ENCODE data around the gene UPK2. TPM values are rescaled to one million over a fixed set of nuclear protein-coding genes. Genes with fewer than 3 reads are reported as not detected.
A peak's percentile ranks its signal among the peaks of the same experiment; 100 is the strongest.

UPK2 gene
- total RNA-seq, 1 experiment from 2014 or later: not detected

- DNase-seq (ENCODE audit: low spot score): peak; percentile 71
These were observed 38.5 kb upstream of the UPK2 start for GRCh38 chr11:118917481-118918127.

DNA sequence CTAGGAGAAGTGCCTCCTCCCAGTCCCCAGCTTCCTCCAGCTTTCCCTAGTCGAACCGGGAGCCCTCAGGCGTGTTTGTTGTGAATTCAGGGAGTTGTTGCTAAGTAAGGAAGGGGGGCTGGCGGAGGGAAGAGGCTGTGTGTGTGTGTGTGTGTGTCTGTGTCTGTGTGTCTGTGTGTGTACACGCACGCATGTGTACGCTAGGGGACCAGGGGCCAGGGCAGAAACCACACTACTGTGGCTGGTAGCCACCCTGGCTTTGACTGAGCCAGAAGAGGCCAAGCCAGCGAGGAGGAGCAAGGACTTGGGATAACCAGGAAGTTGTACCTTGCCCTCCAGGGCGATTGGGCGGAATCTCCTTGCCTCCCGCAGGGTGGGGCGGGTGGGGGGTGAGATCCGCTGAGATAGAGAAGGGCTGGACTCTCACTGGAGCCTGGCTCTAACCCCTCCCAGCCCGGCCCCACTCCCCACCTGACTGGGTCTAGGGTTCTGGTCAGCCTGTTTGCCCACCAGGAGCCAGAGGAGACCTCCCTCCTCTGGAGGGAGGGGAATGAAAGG, 37.9 kb upstream of the UPK2 start:
- DNase-seq (ENCODE audit: low spot score): peak; percentile 96

DNA sequence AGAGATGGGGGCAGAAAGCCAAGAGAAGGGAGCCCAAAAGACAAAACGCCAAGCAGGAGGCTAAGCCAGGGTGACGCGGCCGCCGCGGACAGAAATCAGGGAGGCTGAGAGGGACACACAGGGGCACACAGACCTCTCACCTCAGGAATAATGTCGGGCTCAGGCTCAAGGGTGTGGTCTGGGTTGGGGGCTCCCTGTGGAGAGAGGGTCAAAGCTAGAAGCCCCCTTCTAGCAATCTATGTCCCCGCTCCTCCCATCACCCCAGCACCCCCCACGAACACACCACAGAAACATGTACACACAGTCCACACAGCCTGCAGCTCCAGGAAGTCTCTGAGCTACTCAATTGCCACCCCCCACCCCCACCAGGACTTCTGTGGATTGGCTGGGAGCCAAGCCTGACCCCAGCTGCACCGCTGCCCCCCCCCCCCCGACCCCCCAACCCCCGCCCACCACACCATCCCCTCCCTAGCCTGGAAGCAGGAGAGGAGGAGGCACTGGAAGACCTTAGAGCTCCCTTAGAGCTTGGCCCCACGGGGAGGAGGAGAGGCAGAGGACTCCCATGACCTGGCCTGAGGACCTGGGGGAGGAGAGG, 37.3 kb upstream of the UPK2 start:
- no peak for DNase-seq (ENCODE audit: low spot score)

- peak; percentile 57 for DNase-seq (ENCODE audit: low spot score)
These were observed 34.8 kb upstream of the UPK2 start for GRCh38 chr11:118921121-118921928.

GRCh38 chr11:118921929-118922744, 34.0 kb upstream of the UPK2 start:
- DNase-seq (ENCODE audit: low spot score): peak; percentile 84

DNA sequence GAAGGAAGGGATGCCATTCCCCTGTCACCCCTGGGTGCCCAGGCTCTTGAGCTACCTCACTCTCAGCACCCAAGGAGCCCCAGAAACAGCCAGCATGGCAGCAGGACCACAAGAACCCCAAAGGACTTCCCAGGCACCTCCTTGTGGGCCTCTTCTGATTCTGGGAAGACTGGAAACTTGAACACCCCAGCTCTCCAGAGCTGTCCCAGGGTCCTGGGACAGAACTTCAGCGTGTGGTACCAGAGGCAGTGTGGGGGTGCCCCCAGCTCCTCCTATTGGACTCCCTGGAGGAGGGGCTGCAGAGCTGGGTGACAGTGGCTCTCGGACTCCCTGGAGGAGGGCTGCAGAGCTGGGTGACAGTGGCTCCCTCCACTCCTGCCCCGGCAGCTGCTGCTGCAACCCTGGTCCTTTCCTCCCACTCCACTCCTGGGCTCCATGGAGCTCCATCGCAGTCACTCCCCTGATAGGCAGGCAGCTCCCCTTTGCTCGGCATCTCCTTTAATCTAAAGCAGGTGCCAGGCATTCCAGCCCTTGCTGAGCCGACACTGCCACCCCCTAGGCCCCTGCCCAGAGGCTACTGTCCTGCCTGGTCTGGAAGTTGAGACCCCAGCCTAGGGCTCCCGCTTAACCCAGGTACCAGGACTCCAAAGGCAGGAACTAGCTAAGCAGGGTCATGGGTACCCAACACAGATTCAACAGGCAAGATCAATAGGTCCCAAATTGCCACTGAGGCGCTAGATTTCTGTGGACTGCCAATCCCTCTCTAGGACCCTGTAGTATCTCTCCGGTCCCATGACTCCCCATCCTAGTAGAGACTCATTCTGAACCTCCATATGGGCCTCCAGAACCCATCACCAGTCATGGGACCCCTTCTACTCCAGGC, 33.1 kb upstream of the UPK2 start:
- DNase-seq (ENCODE audit: low spot score): peak; percentile 23

DNA sequence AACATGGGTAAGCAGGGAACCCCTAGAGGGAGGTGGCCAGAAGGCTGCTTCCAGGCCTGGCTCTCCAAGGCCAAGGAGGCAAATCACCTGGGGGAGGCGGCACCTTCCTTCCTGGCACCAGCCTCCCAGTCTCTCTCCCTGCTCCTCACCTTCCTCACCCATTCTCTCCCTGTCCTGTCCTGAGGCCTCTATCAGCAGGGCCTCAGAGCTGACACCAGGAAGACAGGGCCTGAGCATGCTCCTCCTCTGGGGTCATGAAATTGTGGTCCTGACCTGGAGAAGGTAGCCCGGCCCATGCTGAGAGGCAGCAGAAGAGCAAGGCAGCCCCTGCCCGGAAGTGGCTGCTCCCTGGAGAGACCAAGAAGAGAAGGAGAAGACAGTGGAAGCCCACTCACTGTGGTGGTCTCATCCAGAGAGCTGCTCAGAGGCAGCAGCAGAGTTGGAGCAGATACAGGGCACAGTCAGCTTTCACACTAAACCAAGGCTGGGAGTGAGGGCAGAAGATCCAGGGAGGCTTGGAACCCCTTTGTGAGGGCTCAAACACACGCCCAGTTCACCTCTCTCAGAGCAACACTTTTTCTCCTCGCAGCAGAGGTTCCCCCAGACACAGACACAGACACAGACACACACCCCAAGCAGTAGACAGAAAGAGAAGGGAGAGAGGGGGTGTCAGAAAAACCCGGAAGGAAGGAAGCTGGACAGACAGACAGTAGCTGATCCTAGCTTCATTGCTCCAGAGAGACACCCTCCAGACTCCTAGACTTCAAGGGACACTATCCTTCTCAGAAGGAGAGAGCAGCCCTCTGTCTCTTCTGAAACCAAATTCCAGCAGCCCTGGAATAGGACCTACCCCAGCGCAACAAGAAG, 32.1 kb upstream of the UPK2 start:
- peak; percentile 68 for DNase-seq (ENCODE audit: low spot score)

GRCh38 chr11:118924591-118925585, 31.2 kb upstream of the UPK2 start:
- peak; percentile 71 for DNase-seq (ENCODE audit: low spot score)

DNA sequence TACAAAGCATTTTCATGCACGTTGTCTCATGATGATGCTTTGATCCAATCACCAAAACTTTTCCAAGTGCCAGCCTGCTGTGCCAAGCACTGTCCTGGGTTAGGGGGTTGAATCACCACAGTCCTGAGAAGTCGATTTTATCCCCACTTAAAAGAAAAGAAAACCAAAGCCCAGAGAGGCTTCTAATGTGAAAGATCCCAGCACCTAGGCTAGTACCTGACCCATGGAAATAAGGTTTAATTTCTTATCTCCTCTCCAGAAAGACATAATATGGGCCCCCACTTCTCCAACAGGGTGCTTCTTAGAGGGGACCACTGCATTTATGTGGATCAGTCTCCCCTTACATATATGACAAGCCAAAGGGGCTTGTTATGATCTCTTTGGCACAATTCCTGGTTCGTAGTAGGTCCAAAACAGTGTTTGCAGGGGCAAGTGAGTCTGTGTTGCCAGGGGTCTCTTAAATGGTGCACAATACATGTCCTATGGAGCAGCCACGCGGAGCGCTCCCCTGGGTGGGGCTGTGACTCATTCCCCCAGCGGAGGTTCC, 28.5 kb upstream of the UPK2 start:
- DNase-seq (ENCODE audit: low spot score): no peak

- peak; percentile 99 for DNase-seq (ENCODE audit: low spot score)
These were observed 27.8 kb upstream of the UPK2 start for GRCh38 chr11:118928101-118928869.

DNA sequence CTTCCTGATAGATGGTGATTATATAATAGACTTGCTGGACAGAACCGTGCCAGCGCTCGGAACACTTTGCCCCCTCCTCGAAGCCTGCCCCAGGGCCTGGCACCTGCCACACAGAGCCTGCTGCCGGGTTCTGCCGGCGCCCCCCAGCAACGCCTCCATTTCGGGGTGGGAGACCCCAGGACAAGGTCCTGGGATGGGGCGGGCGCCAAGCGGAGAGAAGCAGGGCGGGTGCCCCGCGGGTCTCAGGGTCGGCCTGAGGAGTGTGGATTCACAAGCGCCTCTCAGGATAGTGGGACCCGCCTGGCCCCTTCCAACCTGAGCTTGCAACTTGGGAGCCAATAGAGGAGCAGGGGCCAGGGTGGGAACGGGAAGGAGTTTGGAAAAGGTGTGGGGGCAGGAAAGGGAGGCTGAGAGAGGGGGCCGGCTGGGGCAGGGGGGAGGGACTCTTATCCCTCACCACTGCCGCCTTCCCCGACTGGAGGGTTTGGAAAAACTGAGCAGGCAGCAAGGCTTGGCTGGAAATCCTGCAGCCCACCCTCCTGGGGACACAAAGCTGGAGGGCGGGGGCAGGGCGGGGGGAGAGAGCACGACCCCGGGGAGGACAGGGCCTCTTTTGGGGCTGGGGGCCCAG, 27.1 kb upstream of the UPK2 start:
- peak; percentile 78 for DNase-seq (ENCODE audit: low spot score)

- peak; percentile 92 for DNase-seq (ENCODE audit: low spot score)
These were observed 26.5 kb upstream of the UPK2 start for GRCh38 chr11:118929501-118930093.

DNA sequence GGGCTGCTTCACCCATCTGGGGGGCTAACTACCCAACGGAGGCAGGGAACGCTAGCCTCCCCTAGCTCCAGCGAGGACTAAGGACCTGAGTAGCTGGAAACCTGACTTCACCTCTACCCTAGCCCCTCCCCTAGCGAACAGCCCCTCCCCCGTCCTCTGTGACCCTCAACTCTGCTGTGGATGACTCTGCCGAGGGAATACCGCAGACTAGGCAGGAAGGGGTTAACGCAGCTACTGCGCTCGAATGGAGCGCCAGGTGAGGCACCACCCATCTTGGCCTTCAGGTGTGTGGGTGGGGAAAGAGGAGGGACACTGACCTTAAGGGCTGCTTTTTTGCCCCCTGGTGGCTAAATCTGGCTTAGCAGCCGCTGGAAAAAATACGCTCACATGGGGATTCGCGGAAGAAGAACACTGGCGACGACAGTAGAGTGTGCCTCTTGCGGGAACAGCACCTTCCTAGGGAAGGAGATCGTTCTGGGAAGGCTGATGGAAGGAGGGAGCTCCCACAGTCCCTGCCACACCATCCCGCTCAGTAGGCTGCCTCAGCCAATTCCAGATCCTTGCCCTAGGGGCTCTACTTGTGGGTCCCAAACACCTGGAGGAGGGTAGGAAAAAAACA, 25.9 kb upstream of the UPK2 start:
- DNase-seq (ENCODE audit: low spot score): peak; percentile 99

DNA sequence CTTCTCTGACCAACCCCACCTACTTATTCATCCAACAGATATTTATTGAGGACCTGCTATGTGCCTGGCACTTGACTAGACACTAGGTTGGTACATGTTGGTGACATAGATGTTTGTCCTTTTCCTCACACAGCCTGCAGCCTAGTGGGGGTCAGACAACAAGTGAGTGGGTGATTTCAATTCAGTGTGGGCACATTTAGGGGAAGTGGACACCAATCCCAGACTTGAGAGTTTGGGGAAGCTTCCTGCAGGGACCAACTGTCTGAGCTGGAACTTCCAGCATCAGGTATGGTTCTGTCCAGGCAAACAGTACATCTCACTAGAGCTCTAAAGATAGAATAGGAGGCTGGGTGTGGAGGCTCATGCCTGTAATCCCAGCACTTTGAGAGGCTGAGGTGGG, 24.5 kb upstream of the UPK2 start:
- DNase-seq (ENCODE audit: low spot score): no peak

DNA sequence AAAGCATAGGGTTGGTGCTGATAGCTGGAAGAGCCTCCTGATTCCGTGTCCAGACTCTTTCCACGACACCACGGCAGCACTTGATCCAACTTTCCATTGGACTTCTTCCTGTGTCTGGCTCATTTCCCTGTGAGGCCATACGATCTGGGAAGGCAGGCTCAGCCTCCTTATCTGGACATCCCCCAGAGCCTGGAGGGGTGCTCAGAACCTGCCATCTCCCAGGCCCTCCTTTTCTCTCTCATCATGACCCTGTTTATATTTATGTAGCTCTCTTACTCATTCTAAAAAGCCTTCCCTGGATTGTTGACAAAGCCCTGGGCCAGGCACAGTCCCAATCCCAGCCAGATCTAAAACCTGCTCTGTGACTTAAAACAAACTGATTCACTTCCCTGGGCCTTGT, 22.6 kb upstream of the UPK2 start:
- DNase-seq (ENCODE audit: low spot score): no peak

DNA sequence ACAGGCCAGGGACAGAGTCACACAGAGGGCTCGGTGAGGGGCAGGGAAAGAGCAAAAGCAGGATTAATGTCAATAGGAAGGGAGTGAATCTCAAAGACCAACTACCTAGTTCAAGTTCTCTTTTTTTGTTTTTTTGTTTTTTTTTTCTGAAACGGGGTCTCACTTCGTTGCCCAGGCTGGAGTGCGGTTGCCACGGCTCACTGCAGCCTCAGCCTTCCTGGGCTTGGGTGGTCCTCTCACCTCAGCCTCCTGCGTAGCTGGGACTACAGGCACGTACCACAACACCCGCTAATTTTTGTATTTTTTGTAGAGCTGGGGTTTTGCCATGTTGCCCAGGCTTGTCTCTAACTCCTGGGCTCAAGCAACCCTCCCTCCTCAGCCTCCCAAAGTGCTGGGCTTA, 20.7 kb upstream of the UPK2 start:
- no peak for DNase-seq (ENCODE audit: low spot score)

All from HT-29 (cell line).